Limb (tissue), 2 donors: Measurements from ENCODE around the gene BMP10.

Experiments used
- DNase-seq, 2 donors: peaks; one replicate each; pipeline ENCODE4 v3.0.0-alpha.2; 2016; ENCODE audit errors: extremely low spot score in 2 of 2

The BMP10 gene

GRCh38 chr2:68822207-68822872, 48.9 kb downstream of the BMP10 start:
- no peak for DNase-seq

- no peak for DNase-seq
These were observed 51.6 kb downstream of the BMP10 start for GRCh38 chr2:68819556-68819955.

- no peak for DNase-seq
These were observed 53.9 kb downstream of the BMP10 start for GRCh38 chr2:68817306-68817705.
